Skin epidermis (tissue), 12 donors: ENCODE measurements around the gene PRRG4.
"Not testable (repeated sequence)": the region's sequence is repeated elsewhere in the genome, so short reads cannot be mapped to it uniquely, and the experiment has no call there.

Experiments used
- H3K27ac ChIP-seq, 21 experiments: fragments of 200-600 bp; sonication (generic) in 11 of 21; one replicate each; pipeline ENCODE4 v1.5.0; 2020; ENCODE audit warnings: mild to moderate bottlenecking in 3 of 21, inconsistent platforms in 2 of 21, moderate library complexity in 2 of 21
- H3K4me3 ChIP-seq, 7 experiments: fragments of 200-600 bp; sonication (generic) in 2 of 7; one replicate each; pipeline ENCODE4 v1.5.0; 2020; ENCODE audit warnings: inconsistent platforms in 2 of 7, mild to moderate bottlenecking in 2 of 7, moderate library complexity in 1 of 7

PRRG4 gene

GRCh38 chr11:32829680-32830412 lies at the start of gene PRRG4:
TSS of gene PRRG4 (plus strand) at chr11:32829927. CDS start at chr11:32830530, 603 bp downstream.
- H3K4me3 ChIP-seq, result peak within 1 kb of the TSS; percentile 48 to 88 (median 63)
- peak within 1 kb of the TSS; percentile 43 to 95 (median 80) for H3K27ac ChIP-seq

DNA sequence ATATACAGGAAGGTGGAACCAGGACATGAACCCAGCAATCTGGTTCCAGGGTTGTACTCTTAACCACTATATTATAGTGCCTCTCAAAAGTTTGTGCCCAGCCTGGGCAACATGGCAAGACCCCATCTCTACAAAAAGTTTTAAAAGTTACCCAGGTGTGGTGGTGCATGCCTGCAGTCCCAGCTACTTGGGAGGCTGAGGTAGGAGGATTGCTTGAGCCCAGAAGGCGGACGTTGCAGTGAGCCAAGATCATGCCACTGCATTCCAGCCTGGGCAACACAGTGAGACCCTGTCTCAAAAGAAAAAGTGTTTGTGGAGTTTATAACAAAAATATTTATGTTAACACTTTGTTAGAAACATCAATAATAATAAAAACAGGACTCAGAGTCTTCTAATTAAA lies 48.9 kb upstream of the PRRG4 start:
- not testable (repeated sequence) for H3K4me3 ChIP-seq, H3K27ac ChIP-seq

- H3K4me3 ChIP-seq, result no peak overlapping the region
- no peak overlapping the region for H3K27ac ChIP-seq
Measured at GRCh38 chr11:32781721-32782120, 48.0 kb upstream of the PRRG4 start.

GRCh38 chr11:32785262-32785661 lies 44.5 kb upstream of the PRRG4 start:
- Histone ChIP-seq H3K27ac (no peak overlapping the region), H3K4me3 (no peak overlapping the region)

DNA sequence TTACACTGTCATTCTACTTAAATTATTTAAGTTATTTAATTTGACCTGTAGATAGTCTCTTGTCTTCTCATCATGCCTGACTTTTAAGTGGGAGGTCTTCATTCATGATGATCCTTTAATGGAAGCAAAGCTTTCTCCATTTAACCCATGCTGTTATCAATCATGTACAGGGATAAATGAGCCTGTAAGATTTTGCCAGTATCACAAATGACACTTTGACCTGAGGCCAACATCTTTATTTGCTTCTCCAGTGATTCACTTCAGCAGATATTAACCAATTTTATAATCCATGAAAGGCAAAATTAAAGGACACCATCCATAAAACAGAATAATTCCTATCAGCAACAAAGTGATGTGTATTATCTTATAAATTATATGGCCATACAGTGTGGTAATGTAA lies 42.9 kb upstream of the PRRG4 start:
- H3K4me3 ChIP-seq, result no peak overlapping the region
- no peak overlapping the region for H3K27ac ChIP-seq

- Histone ChIP-seq H3K4me3 (no peak overlapping the region), H3K27ac (no peak overlapping the region)
Measured at GRCh38 chr11:32790916-32791315, 38.8 kb upstream of the PRRG4 start.

GRCh38 chr11:32792111-32792947 lies 37.4 kb upstream of the PRRG4 start:
- no peak overlapping the region for H3K4me3 ChIP-seq
- no peak overlapping the region for H3K27ac ChIP-seq

- peak overlapping the region in 1 of 7 experiments; percentile 8 for H3K4me3 ChIP-seq
- H3K27ac ChIP-seq, result no peak overlapping the region
Measured at GRCh38 chr11:32792948-32793475, 36.7 kb upstream of the PRRG4 start.

DNA sequence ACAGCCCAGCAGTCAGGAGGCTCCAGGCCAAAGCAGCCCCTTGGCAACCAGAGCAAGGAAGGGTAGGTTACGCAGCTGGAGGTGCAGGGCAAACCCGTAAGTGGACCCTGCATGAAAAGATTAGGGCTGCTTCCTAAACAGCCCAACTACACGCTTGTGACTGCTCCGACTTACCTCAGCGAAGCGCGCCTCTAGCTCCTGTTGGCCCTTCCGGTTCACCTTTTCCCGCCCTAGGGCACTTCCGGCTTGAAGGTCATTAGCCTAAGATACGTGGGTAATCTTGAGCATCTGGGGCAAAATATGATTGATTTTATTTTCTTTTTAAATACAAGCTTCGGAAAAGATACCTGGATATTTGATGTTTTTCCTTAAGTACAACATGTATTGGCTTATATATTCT lies 35.3 kb upstream of the PRRG4 start, which contains the start of gene CCDC73:
CCDC73 (minus strand) TSS at position 224 of the 400 bp plus-strand sequence. CDS start 34,419 bp downstream, outside the sequence.
- H3K4me3 ChIP-seq, result no peak within 1 kb of the TSS
- H3K27ac ChIP-seq, result no peak within 1 kb of the TSS

DNA sequence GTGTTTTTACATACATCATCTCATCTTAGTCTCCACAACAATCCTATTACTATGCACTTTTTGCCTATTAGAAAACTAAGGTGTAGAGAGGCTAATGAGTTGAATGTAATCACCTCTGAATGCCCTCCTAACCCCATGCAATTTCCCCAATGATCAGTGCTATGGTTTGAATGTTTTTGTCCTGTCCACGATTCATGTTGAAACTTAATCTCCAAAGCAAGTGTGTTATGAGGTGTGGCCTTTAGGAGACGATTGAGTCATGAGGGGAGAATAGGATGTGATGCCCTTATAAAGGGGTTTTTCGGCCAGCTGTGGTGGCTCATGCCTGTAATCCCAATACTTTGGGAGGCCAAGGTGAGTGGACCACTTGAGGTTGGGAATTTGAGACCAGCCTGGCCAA lies 33.3 kb upstream of the PRRG4 start:
- Histone ChIP-seq H3K27ac (no peak overlapping the region), H3K4me3 (no peak overlapping the region)

DNA sequence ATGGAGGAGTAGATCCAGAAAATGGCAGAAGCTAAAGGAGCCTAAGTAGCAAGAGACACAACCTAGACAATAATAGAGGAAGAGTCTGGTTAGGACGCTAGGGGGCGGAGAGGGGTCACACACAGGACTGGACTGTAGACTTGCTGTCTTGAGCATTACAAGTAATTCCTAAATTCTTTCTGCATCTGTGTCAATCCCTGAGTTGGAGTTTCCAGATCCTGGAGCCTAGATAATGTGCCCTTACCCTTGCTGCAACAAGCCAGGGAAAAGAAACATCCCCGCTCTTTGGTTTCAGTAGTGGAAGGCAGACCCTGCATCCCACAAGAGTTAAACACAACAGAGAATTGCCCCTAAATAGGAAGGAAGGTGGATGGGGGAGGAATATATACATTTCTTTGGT lies 20.4 kb upstream of the PRRG4 start:
- no peak overlapping the region for H3K4me3 ChIP-seq
- no peak overlapping the region for H3K27ac ChIP-seq

DNA sequence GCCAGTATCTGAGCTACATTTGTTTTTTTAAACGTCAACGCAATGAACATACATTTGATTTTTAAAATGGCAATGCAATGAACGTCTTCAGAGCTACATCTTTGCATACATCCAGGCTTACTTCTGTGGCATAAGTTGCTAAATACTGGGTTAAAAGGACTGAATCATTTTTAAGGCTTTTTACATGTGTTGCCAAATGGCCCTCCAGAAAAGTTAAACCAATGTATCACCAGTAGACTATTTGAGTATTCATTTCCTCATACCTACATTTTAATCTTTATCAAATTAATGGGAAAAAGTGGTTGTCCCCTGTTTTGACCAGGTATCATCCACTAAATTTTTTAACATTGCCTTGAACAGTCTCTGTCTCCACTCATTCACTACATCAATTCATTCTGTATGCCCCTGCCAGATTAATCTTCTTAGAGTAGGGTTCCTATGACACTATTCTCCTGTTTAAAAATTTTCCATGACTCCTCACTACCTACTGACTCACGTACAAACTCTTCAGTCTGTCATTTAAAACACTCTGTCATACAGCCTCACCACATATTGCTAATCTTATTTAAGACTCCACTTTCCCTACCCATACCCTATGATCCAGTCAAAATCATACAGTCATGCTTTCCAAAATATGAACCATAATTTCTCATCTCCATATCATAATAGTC lies 12.4 kb upstream of the PRRG4 start:
- Histone ChIP-seq H3K27ac (no peak overlapping the region), H3K4me3 (no peak overlapping the region)

DNA sequence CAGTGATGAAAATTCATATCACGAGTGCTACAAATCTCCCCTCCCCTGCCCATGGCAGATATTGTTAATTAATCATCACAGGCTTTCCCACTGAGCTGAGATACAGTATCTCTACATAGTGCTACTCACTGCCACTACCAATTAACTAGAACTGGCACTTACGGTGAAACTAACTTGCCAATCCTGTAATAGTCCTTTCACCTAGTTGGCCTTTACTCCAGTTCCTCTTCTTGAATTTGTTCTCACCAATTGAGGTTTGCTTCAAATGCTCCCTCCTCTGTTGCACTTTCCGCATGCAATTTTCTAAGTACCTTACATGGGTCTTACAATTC lies 11.9 kb upstream of the PRRG4 start:
- H3K27ac ChIP-seq, result no peak overlapping the region
- no peak overlapping the region for H3K4me3 ChIP-seq

DNA sequence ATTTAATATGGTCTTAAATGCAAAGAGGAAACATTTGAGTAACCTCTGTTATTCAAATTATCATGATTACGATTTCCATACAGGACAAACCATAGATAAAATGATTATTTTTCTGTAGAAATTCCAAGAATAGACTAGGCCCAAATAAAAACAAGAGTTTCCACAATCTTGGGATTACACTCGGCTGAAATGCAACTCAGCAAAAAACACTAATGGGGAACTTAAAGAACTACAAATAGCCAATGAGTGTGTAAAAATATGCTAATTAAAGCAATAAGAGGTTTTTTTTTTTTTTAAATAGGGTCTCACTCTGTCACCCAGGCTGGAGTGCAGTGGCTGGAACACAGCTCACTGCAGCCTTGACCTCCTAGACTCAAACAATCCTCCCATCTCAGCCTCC lies 10.5 kb upstream of the PRRG4 start:
- no peak overlapping the region for H3K27ac ChIP-seq
- no peak overlapping the region for H3K4me3 ChIP-seq

DNA sequence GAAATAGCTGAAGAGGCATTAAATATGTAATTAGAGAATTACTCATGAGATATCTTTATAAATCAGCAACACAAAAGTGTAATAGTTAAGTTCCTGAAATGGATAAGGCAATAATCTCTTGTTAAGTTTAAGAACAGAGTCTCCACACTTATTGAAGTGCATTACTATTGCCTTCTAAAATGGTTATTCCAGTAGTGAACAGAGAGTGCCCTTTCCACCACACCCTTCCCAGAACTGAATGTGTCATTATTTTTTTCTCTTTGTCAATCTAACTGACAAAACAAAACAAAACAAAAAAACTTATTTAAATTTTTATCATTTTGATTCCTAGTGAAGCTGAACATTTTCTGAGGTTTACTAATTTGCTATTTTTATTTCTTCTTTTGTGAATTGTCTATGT lies 9.2 kb upstream of the PRRG4 start:
- Histone ChIP-seq H3K4me3 (no peak overlapping the region), H3K27ac (no peak overlapping the region)

GRCh38 chr11:32821517-32821916 lies 8.2 kb upstream of the PRRG4 start:
- H3K4me3 ChIP-seq, result no peak overlapping the region
- H3K27ac ChIP-seq, result no peak overlapping the region

DNA sequence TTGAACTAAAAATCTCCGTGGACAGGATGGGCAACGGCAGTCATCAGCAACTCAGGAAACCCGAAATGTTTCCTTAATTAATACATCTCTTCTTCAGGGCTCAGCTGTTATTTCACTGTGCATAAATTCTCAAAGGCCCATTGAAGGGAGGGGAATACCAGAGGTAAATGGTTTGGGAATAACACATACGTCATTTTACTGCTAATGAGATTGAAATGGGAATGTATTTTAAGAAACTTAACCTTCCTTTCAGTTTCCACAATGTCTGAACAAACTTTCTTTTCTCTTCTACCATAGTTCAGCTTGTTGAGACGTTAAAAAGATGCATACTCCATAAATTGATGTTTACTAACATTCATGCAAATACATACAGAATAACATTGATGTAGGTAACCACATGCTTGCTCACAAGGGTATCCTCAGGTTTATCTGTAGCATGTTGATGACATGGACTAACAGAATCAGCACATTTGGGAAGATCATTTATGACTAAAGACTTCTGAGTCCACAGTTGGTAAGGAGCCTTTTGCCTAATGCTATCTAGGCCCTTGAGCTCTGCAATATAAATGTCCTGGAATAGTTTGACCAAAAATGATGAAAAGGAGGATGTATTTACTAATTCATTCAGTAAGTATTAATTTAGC lies 7.7 kb upstream of the PRRG4 start:
- Histone ChIP-seq H3K27ac (no peak overlapping the region), H3K4me3 (no peak overlapping the region)

GRCh38 chr11:32823617-32824016 lies 6.1 kb upstream of the PRRG4 start:
- H3K4me3 ChIP-seq, H3K27ac ChIP-seq: not testable (repeated sequence)

GRCh38 chr11:32826113-32826512 lies 3.6 kb upstream of the PRRG4 start:
- Histone ChIP-seq H3K27ac (no peak overlapping the region), H3K4me3 (no peak overlapping the region)

DNA sequence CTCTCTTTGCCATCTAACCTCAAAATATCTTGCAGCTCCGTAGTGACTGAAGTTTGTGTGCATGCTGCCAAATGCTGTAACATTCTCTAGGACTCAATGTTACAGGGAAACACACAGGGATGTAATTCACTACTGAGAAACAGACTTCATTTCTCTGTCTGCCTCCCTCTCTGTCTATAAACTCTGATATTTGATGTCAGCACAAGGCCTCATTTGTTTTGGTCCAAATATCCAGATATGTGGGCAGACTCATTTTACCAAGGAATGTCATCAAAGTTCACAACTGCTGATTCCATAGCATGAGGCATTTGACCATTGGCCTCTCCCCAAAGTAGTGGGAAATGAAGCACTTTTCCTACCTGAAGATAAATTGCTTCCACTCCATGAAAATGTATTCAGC lies 2.5 kb upstream of the PRRG4 start:
- H3K27ac ChIP-seq, result no peak overlapping the region
- no peak overlapping the region for H3K4me3 ChIP-seq
